HG03442 (cell line): ENCODE measurements around the gene THRAP3.

Source experiments
- ATAC-seq: cut with Tn5 transposase; IDR thresholded peaks from one replicate; pipeline ENCODE4 v1.9.1; 2021; ENCODE audit warnings: mild to moderate bottlenecking, moderate library complexity; ENCODE audit not compliant: unreplicated experiment

THRAP3 gene

DNA sequence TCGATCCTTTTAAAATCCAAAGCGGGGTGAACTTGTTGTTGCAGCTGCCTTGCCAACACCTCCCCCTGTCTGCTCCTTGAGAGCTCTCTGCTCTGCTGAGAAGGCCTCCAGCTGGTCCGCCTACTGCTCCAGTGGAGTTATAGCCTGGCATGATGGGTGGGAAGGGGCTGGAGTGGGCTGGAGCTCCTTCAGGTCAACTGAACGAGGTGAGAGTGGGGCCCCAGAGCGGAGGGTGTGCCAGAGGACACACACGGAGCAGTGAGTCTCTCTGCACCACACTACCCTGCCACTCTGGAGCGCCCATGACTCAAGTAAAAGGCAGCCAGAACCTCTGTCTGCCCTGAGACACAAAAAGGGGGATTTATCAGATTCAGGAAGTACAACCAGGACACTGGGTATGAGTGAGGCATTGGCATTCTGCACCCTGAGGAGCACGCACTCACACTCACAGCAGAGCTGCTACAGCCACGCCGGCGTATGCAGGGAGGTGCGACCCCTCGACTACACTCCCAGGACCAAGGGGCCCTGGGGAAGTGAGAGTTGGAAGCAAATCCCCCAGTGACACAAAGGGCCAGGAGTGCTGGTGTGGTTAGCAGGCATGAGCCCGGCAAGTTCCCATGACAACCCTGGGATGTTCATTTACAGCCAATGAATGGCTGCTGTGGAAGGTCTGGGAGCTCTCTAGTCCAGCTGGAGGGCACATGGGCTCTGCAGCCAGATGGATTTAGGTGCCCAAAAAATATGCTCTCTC, 127.2 kb downstream of the THRAP3 start:
- ATAC-seq = no peak

DNA sequence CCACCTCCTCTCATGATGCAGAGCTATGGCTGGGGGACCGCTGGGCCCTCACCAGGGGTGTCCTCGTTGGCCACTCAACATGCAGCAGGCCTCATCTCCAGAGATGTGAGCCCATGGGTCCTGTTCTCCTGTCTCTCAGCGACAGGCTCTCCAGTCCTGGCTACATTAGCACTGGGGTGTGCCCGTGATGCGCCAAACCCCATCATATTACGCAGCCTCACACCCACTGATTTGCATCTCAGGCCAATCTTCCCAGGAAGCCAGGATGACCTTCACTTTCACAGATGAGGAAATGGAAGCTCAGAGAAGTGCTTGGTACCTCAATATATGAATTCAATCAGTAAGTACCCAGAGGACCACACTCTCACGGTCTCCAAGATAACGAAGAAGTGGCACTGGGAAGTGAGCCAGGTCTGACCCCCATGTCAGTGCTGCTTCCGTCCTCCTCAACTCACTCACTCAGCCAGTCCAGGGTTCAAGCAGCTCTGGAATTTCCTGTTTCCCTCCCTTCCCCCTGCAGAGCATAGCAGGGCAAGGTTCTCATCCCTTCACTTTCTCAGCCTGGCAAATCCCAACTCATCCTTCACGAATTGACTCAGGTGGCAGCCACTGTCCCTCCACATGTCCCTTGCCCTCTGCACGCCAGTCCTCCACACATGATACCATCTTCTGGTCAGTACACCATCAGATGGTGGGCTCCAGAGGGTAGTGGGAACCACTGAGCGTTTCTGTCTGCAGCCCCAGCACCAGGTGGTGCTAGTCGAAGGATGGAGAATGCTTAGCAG, 128.1 kb downstream of the THRAP3 start:
- ATAC-seq = no peak

DNA sequence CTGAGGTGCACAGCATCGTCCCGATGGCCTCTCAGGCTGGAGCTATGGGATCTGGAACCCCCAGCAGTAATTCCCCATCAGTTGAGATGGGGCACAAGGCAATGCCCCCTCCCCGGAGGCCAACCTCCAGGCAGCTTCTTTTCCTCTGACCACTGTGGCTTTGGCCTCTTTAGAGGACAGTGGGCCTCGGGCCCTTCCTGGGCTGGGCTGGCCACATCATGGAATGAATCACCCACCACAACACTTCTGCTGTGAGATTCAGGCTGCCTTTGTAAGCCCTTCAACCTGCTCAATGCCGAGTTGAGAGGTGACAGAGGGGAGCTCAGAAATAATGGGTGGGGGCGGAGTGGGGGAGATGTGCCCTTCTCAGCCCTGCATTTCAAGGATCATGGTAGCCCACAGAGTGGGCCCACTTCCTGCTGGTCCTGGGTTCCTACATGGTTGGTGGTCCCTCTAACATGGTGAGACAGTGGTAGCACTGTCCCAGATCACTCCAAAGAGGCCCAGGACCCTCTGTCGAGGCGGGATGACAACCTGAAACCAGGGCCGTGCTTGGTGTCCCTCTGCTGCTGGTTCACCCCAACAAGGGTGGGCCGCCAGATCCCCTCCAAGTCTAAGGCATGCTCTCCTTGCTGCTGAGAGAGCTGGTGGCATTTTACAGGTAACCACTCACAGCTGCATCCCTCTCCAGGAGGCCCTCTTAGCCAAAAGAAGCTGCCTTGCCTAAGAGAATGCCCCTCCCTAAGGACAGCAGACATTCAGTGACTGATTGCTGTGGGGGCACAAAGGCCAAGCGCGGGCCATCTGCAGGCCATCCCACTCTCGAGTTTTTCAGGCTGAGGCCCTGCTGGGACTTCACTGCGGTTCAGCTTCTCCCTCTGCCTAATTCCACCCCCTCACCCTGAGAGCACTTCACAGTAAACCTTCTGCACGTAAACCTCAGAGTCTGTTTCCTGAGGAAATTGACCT, 129.0 kb downstream of the THRAP3 start:
- no peak for ATAC-seq

DNA sequence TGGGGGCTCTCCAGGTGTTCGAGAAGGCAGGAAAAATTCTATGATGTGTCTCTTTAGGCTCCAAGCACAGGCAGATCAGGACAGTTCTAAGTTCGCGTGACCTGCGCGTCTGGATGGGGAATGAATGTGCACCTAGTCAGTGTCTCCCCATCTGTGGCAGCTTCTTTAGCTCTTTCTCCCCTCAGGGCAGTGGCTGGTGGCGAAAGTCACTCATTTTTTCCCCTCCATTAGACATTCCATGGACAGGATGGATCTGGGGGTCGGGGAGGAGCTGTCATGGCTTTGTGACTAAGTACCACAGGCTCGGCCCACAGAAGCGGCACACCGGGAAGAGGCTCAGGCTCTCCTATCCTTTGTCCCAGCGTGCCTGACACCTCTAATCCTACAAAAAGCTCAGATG, 130.2 kb downstream of the THRAP3 start:
- no peak for ATAC-seq
